Astrocyte (in vitro differentiated cells and primary cell): ENCODE data around the gene SLC25A26.

Source experiments
- EZH2 ChIP-seq: IDR thresholded peaks from 2 replicates; pipeline ENCODE4 v1.6.1; 2012; ENCODE audit warnings: mild to moderate bottlenecking, low read length, inconsistent platforms; ENCODE audit not compliant: insufficient read depth
- TF ChIP-seq, protein P1 (sequence below): IDR thresholded peaks from 2 replicates; pipeline ENCODE4 v1.5.1; 2011; ENCODE audit warnings: low read depth, mild to moderate bottlenecking, inconsistent platforms, low read length, moderate library complexity; ENCODE audit not compliant: insufficient read depth

- TF ChIP-seq, protein P1, sequence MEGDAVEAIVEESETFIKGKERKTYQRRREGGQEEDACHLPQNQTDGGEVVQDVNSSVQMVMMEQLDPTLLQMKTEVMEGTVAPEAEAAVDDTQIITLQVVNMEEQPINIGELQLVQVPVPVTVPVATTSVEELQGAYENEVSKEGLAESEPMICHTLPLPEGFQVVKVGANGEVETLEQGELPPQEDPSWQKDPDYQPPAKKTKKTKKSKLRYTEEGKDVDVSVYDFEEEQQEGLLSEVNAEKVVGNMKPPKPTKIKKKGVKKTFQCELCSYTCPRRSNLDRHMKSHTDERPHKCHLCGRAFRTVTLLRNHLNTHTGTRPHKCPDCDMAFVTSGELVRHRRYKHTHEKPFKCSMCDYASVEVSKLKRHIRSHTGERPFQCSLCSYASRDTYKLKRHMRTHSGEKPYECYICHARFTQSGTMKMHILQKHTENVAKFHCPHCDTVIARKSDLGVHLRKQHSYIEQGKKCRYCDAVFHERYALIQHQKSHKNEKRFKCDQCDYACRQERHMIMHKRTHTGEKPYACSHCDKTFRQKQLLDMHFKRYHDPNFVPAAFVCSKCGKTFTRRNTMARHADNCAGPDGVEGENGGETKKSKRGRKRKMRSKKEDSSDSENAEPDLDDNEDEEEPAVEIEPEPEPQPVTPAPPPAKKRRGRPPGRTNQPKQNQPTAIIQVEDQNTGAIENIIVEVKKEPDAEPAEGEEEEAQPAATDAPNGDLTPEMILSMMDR = no peak
- TF ChIP-seq EZH2 = no peak
Observed at GRCh38 chr3:66348704-66349103, 127.9 kb downstream of the SLC25A26 start.
